Liver (tissue), 5 donors: ENCODE data around the gene RASL11A. TPM values are rescaled to one million over a fixed set of nuclear protein-coding genes. Genes with fewer than 3 reads are reported as not detected.

Experiments
- polyA plus RNA-seq, 2 donors: library from polyadenylated mRNA; stranded (reverse) in 1 of 2; unstranded in 1 of 2; fragments of 200-250 nt in 1 of 2; fragments of >200 nt in 1 of 2; fragmentation: Nextera tagmentation in 1 of 2; extraction: Ambion mirVana in 1 of 2; gene quantifications; one replicate each; pipeline versions ENCODE4 v1.2.1 to v1.2.3, GENCODE V29; 2013 to 2015
- small RNA-seq: library from RNA; depleted of rRNA; stranded (forward); fragments of <200 nt; gene quantifications from one replicate; pipeline ENCODE3, GENCODE V24; 2014
- total RNA-seq, 2 donors: library from RNA; depleted of rRNA; stranded (reverse); fragments of >200 nt; gene quantifications; one replicate each; pipeline ENCODE4 v1.2.3, GENCODE V29; 2014
- donor health status: healthy.
- donor health status: healthy.
- donor health status: healthy.

Gene RASL11A
- total and polyA plus RNA-seq, 4 donors, result 2.5 to 5.6 (median 4.0) TPM

Small RNAs within 50 kb of the gene (small RNA-seq; reads per million reads assigned to genes)
- gene SNORA27, result not detected
- not detected for gene SNORD102

Other genes with a start within 250 kb of the RASL11A start
- 10 to 100 TPM; 17.2 to 43.7 TPM for gene USP12, start 99.0 kb upstream of the RASL11A start, total RNA-seq
- gene USP12, start 99.0 kb upstream of the RASL11A start, polyA plus RNA-seq, result 1 to 10 TPM; 5.7 to 6.6 TPM
- 100 to 1,000 TPM; 206 to 626 TPM for gene RPL21, start 19.3 kb upstream of the RASL11A start, total RNA-seq
- gene RPL21, start 19.3 kb upstream of the RASL11A start, polyA plus RNA-seq, result 100 to 1,000 TPM; 257 to 648 TPM
- gene GTF3A, start 153.8 kb downstream of the RASL11A start, total RNA-seq, result 10 to 100 TPM; 66.4 to 83.6 TPM
- gene GTF3A, start 153.8 kb downstream of the RASL11A start, polyA plus RNA-seq, result 100 to 1,000 TPM; 110 to 144 TPM
- 10 to 100 TPM; 28.0 to 31.0 TPM for gene MTIF3, start 179.7 kb downstream of the RASL11A start, total RNA-seq
- gene MTIF3, start 179.7 kb downstream of the RASL11A start, polyA plus RNA-seq, result 10 to 100 TPM; 34.5 to 62.1 TPM